Activated T-cell treated with anti-CD3 and anti-CD28 coated beads, Interleukin-2, amount 50 U/mL, for 1 hour (primary cell): Measurements from ENCODE around the gene ZNF414.

Experiments used
- DNase-seq: peaks from one replicate; pipeline ENCODE4 v3.0.0-alpha.2; 2020

ZNF414 gene

GRCh38 chr19:8461891-8462290, 52.1 kb downstream of the ZNF414 start:
- no peak for DNase-seq

GRCh38 chr19:8461376-8461775, 52.6 kb downstream of the ZNF414 start:
- no peak for DNase-seq

- DNase-seq: no peak
Observed at GRCh38 chr19:8460516-8461298, 53.3 kb downstream of the ZNF414 start.
